ENCODE results near the gene KLHL6.
A peak's percentile ranks its signal among the peaks of the same experiment; 100 is the strongest.

KLHL6 gene

DNA sequence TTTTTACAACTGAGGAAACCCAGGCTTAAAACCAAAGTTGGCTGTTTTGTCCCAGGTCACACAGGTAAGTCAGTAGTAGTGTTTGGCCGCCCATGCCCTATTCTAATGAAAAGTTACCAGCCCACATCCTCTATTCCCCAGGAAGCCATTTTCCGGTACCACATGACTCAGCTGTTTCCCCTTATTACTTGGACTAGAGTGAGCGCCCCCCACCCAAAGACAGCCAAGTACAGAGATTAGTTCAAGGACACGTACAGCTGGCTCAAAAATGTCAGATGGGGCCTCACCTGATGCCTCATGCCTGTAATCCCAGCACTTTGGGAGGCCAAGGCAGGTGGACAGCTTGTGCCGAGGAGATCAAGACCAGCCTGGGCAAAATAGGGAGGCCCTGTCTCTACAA, 8.5 kb upstream of the KLHL6 start:
- no peak for DNase-seq

DNA sequence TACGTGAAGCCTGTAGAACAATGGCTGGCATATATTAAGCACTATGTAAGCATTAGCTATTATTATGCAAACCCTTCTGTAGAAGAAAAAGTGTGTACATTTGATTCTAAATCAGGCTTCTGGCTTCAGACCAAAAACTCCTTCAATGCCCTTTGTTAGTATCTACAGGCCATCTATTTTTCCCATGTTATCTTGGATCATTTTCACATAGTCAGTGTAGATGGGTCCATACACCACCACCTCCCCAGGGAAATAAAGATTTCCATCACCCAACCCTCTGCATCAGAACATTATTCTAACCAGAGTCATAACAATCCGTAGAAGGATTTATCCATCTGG, 8.0 kb upstream of the KLHL6 start:
- DNase-seq, result no peak

DNA sequence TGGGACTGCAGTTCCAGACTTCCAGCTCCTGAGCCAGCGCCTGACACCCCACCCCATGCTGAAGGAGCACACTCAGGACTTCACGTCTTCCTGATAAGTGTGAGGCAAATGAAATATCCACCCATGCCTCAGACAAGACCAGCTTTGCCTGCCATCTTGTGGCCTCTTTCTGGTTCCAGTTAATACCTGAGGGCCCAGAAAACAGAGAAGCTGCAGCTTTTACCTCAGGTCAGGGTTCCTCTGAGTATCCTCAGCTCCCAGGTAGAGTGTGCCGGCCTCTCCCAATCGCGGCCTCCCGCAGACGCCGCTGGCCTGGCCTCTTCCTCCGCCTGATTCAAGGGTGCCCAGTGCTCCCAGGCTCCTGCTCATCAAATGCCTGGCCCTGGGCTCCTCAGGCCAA, 5.1 kb upstream of the KLHL6 start:
- DNase-seq, result peak in 1 of 56 donors; percentile 10

DNA sequence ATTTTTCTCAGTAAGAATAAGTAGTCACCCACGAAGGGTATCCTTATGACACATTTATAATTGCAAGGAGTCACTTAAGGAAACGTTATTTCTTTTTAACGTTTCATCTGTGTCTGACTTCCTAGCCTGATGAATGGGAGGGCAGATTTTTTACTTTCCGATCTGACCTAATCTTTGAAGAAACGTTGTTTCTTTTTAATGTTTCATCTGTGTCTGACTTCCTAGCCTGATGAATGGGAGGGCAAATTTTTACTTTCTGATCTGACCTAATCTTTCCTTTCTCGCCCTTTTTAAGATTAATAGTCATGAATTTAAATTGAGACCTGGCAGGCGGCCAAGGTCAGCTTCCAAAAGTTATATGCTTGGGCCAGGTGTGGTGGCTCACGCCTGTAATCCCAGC, 3.0 kb upstream of the KLHL6 start:
- DNase-seq, result no peak

DNA sequence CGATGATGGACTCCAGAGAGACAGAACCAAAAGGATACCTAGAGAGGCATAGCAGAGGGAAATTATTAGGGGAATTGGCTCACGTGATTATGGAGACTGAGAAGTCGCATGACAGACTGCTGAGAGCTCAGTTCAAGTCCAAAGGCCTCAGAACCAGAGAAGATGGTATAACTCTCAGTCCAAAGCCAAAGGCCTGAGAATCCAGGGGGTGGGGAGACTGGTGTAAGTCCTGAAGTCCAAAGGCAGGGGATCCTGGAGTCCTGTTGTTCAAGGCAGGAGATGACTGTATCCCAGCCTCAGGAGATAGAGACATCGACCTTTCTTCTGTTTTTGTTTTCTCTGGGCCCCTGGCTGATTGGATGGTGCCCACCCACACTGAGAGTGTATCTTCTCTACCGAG, 1.2 kb upstream of the KLHL6 start:
- DNase-seq, result no peak

DNA sequence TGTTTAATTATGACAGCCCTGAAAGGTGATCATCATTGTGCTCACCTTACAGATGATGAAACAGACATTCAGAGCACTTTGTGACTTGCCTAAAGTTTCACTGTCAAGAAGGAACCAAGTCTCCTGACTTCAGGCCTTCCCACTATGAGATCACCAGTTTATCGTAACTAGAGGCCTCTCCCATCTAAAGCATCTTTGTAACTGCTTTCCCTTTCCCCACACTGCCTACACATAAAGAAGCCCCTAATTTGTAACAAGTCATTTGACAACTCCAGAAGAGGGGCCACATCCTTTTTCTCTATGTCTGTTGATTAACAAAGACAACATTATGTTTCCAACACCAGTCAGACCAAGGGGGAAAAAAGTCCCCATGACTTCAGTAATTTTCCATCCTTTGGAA, 1.1 kb downstream of the KLHL6 start:
- peak in 1 of 56 donors; percentile 11 for DNase-seq

DNA sequence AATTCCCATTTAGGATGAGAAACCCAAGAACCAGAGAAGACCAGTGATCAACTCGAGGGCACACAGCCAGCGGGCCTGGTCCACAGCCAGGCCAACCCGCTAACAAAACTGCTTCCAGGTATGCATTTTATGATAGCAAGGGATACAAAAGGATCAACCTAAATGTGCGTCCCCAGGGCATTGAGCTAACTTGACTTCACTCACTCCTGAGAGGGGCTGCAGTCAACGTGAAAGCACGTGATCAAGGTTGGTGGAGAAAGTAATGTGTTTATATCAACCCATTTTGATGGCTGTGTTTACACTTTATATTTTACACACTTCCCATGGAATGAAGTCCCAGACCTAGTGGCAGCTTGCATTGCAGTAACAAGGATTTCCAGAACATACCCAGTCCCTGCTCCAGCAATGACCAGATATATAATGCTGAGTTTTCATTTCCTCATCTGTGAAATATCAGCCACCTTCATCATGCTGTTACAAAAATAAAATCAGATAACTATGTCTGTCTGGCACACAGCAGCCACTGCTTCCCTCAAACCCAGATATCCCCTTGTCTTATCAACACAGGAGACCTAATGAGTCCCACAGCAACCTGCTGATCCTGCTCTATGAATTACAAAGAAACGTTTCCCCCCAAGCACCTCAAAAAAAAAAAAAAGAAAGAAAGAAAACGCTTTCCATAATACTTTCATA, 2.0 kb downstream of the KLHL6 start:
- no peak for DNase-seq

DNA sequence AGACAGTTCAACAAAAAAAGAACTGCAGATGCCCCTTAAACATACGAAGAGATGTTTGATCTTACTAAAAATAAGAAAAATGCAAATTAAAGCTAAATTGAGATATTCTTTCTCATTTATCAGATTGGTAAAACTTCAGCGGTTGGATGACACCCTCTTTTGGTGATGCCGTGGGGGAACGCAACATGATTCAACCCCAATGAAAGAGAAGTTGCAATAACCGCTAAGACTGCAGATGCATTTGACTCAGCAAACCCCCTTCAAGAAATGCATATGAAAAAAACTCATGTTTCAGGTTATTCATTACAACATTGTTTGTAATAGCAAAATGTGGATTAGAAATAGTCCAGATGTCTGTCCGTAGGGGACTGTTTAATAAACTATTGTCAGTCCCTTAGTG, 3.6 kb downstream of the KLHL6 start:
- no peak for DNase-seq

DNA sequence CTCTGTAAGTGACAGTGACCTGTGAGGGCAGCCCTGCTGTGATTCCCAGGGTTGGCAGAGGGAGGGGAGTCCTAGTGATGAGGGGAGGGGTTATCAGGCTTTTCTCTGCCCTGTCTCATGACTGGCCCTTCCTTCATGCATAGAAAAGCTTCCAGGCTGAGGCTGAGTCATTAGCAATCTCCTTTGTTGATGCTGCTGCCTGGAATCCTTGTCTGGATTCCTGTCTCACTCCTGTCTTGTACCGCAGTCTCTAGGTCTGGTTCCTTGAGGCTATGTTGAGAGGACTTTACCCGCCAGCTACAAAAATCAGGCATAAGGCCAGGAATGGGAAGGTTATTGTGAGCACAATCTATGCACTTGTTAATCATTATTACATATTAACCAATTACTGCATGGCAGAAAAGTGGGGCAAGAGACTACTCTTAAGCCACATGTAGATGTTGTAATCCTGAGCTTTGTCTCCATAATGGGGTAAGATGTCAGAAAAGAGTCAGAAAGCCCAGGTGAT, 7.2 kb downstream of the KLHL6 start:
- DNase-seq, result no peak

DNA sequence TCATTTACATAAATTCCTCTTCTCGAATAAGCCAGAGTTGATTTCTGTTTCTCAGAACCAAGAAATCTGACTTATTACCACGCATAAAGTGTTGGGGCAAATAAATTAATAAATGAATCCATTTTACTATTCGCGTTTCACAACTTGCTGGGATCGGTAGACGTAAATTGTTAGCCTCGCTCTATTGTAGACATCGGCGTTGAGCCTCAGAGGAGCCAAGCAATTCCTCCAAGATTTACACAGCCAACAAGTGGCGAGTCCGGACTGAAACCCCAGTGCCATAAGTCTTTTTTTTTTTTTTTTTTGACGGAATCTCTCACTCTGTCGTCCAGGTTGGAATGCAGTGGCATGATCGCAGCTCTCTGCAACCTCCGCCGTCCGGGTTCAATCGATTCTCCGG, 8.9 kb downstream of the KLHL6 start:
- DNase-seq, result no peak

DNA sequence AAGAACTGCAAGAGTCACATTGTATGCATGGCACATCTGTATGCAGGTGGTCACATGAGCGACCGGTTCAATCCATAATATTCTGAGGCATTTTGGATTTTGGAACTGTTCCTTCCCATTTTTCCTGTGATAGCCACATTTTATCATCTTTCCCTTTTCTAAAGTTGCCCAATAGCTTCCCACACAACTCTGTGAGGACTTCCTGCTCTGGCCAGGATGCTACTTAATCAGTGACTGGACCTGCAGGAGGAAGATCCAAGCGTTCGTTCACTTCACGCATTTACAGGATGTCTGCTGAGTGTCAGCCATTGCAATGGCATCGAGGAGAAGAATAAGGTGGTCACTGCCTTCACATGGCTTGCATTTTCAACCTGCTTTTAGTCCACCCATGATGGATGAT, 9.8 kb downstream of the KLHL6 start:
- DNase-seq, result no peak

DNA sequence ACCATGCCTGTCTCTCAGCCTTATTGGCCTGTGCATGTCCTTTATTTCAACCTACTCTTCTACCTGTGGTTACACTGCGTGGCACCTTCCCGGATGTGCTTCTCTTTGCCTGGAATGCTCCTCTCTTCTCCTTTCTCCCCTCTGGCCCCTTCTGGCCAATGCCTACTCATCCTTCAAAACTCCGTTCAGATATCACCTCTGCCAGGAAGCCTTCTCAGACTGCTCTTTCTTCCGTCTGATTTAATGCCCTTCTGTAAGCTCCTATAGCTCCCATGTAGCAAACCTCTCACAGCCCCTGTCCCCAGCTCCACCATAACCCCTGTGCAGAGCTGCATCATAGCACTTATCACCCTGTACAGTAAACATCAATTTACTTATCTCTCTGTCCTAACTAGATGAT, 13.2 kb downstream of the KLHL6 start:
- no peak for DNase-seq

DNA sequence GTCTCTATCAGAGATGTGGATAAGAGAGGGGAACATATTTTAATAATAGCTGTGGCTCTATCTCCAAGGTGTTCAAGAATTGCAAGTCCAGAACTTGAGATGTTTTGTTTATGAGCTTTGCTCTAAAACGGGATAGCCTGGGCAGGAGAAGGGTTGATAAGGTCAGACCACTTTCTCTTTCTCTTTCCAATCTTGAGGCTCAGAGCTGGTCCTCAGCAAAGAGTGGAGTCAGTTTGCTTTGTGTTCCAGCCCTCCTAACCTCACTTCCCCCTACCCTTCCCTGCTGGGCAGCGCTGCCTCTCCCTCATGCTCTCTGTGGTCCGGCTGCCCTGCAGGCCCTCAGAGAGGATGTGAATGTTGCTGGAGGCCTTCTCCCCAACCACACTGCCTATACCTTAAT, 13.8 kb downstream of the KLHL6 start:
- peak in 4 of 56 donors; percentile 10 to 24 (median 20) for DNase-seq

DNA sequence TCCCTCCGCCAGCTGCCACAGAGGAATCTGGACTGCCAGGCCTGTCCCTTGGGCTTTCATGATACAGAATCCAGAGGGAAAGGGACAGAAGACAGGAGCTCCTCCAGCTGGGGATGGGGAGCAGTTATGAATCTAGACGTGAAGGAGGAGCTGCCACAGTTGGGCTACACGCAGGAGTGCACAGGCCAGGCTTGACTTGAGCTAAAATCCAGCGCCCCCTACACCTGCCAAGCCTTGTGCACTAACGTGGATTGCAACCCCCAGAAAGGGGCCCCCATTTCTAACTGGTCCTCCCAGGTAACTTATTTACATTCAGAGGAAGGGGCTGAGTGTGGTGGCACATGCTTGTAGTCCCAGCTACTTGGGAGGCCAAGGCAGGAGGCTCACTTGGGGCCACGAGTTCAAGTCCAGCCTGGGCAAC, 14.3 kb downstream of the KLHL6 start:
- DNase-seq, result no peak

DNA sequence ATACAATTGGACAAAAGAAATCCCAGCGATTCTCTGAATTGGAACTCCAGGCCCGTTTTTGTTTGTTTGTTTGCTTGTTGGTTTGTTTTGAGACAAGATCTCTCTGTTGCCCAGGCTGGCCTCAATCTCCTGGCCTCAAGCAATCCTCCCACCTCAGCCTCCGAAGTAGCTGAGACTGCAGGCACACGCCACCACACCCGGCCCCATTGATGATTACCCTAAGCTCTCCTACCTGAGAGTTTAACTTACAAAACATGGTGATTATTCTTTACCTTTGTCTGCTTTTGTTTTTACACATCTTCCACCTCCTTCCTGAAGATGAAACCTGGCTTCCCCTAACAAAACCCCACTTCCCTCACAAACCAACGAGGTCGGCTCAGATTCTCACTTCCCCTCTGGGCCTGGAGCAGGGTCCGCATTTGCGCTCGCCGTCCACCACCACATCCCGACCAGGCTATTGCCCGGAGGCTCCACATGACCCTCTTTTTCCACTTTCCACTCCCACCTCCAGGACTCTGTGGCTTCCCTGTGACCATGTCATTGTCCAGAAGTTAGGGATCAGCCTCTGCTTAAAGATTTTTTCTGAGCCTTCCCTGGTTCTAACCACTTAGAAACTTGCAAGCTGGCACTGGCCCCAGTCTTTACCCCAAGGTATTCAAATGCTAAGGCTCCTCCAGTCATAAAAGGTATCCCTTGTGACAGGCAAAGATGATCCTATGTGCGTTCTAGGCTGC, 14.8 kb downstream of the KLHL6 start:
- DNase-seq, result peak in 9 of 56 donors; percentile 6 to 35 (median 21)

DNA sequence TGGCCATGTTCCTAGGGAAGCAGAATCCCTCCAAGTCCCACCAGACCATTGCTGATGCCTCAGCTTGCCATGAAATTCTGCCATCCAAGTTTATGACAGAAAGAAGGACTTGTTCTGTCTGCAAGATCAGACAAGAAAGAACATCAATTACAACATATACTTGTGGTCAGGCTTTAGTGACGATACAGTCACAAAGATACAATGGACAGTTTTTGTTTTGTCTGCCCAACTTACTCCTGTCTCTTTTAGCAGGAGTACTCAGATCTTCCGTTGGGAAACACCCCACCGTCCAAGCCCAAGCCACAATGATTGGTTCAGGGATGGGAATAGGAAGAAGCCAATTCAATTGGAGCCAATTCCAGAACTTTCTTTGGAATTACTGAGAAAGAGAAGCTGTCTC, 15.7 kb downstream of the KLHL6 start:
- no peak for DNase-seq

DNA sequence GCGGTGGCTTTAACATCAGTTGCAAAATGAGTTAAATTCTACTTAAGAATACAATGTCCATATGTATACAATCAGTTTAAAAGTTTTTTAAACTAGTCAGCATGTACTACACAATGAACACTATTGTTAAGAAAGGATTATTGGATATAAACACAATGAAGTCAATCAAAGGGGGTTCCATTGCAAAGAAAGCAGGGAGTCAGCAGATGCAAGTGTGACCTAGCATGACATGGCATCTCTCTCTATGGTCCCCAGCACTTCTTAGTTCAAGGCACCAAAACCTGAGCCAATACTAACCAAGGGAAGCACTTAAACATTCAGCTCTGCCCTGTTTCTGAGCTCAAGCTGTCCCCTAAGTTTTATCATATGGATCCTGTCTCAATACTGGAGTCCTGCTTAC, 17.0 kb downstream of the KLHL6 start:
- no peak for DNase-seq

DNA sequence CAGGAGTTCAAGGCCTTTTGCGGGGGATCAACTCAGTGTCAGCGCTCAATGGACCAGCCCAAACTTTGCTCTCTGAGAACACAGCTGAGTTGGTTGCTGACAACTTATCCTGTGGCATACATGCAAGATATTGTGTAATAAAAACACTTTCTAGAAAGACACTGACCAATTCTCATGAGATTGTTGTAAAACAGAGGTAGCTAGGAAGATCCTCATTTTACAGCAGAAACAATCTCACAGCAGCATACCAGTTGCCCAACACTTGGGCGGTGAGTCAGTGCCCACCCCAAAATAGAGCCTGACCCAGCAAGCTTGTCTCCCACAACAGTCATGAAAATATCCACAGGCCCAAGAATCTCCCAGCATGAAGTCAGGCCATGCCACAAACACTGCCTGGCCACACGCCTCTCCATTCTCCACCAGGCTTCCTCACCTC, 18.2 kb downstream of the KLHL6 start:
- DNase-seq, result peak in 16 of 56 donors; percentile 8 to 43 (median 17)

DNA sequence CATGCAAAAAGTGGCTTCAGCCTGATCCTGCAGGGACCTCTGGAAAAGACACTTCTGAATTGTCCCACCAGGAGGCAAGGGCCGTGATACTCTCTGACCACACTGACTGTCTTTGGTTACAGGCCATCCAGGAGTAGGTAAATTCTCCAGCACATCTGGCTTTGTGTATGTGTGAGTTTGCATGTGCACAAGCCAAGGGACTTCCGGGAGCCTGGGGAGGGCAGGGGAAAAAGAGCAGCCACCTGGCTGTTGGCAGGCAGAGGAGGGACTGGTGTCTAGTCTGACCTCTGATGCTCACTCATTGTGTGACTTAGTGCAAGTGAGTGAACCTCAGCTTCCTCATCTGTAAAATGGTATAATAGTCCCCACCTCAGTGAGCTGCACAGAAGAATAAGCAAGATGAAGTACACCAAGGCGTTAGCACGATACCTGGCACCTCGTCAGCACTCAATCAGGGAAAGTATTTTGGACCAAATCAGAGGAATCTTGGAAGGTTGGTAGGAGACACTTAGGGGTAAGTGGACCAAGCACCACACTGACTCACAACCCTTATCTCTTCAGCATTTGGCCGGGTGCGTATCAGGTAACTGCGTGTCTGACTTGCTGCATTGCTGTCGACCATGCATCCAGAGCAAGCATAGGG, 19.1 kb downstream of the KLHL6 start:
- DNase-seq, result no peak

DNA sequence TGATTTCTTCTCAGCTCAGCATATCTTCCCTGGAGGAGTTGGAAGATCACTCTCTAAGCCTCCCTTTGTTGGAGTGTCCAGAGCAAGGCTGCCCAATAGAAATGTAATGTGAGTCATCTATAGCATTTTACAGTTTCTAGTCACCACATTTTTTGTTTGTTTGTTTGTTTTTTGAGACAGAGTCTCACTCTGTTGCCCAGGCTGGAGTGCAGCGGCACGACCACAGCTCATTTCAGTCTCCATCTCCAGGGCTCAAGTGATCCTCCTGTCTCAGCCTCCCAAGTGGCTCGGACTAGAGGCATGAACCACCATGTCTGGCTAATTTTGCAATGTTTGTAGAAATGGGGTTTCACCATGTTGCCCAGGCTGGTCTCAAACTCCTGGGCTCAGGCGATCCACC, 21.3 kb downstream of the KLHL6 start:
- DNase-seq, result no peak

DNA sequence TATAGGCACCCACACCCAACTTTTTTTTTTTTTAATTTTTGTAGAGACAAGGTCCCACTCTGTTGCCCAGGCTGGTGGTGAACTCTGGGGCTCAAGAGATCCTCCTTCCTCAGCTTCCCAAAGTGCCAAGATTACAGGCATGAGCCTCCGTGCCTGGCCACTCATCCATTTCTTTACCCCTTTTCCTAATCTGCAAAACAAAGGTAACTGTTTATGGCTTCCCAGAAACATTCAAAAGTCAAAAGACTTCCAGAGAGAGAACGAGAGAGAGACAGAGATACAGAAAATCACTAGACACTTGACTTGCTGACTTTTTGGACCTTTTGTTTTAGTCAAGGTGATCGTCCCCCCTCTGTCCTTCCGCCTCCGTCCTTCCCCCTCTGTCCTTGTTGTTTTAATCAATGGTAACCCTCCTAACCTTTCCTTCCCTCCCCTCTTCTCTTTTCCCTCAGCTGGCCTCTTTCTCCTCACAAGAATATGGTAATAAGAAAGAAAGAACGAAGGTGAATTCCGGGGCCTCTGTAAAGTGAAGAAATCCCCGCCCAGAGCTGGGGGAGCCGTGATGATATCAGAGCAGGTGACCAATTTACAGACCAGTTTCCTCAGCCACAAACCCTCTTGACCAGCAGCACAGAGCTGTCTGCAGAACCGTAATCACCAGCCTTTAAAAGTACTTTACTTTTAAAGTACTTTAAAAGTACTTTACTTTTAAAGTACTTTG, 21.9 kb downstream of the KLHL6 start:
- DNase-seq, result no peak

Measured in amygdala (tissue), 56 donors.